Upper lobe of left lung (tissue), 6 donors: Measurements from ENCODE around the gene S1PR3. TPM values are rescaled to one million over a fixed set of nuclear protein-coding genes. Genes with fewer than 3 reads are reported as not detected.

Experiments used
- ATAC-seq, 2 donors: fragments of 200-7000 bp; cut with Tn5 transposase; one replicate each; pipeline ENCODE4 v1.9.1; 2022; ENCODE audit warnings: mild to moderate bottlenecking in 2 of 2, moderate library complexity in 2 of 2; ENCODE audit not compliant: low FRiP score in 2 of 2
- DNase-seq, 2 donors: peaks; one replicate each; pipeline ENCODE4 v3.0.0-alpha.2; 2019 to 2020
- H3K27ac ChIP-seq, 4 donors: fragments of 200-600 bp; sonication (generic); one replicate each; pipeline ENCODE4 v1.5.1; 2016 to 2019
- H3K27me3 ChIP-seq, 4 donors: fragments of 200-600 bp; sonication (generic); one replicate each; pipeline ENCODE4 v1.5.1; 2017 to 2019
- H3K36me3 ChIP-seq, 4 donors: fragments of 200-600 bp; sonication (generic); one replicate each; pipeline ENCODE4 v1.5.1; 2016 to 2019
- H3K4me1 ChIP-seq, 4 donors: fragments of 200-600 bp; sonication (generic); one replicate each; pipeline ENCODE4 v1.5.1; 2018 to 2019
- H3K4me3 ChIP-seq, 4 donors: fragments of 200-600 bp; sonication (generic); one replicate each; pipeline ENCODE4 v1.5.1; 2017 to 2019; ENCODE audit warnings: mild to moderate bottlenecking in 2 of 4, moderate library complexity in 1 of 4
- H3K9me3 ChIP-seq, 4 donors: fragments of 200-600 bp; sonication (generic); one replicate each; pipeline ENCODE4 v1.5.1; 2018 to 2019
- CTCF ChIP-seq, 6 experiments: fragments of 450-650 bp in 4 of 6; fragments of 200-600 bp in 2 of 6; sonication (generic) in 2 of 6; IDR thresholded peaks; one replicate each; pipeline ENCODE4 v1.5.1; 2016 to 2019; ENCODE audit warnings: antibody characterized with exemption in 6 of 6
- EP300 ChIP-seq, 4 donors: sonication (generic); formaldehyde crosslinking; IDR thresholded peaks; one replicate each; pipeline ENCODE4 v1.5.1; 2017; ENCODE audit warnings: antibody characterized with exemption in 4 of 4, control low read depth in 2 of 4
- POLR2A ChIP-seq, 4 donors: fragments of 450-650 bp; IDR thresholded peaks; one replicate each; pipeline ENCODE4 v1.5.1; 2016 to 2017; ENCODE audit warnings: antibody characterized with exemption in 4 of 4, mild to moderate bottlenecking in 2 of 4
- POLR2AphosphoS5 ChIP-seq, 2 donors: sonication (generic); formaldehyde crosslinking; IDR thresholded peaks; one replicate each; pipeline ENCODE4 v1.5.1; 2017; ENCODE audit warnings: antibody characterized with exemption in 2 of 2
- WGBS, 2 donors: methylation state at CpG; one replicate each; pipeline ENCODE4 v1.1.5; 2017 to 2018; 5-methylcytosine and 5-hydroxymethylcytosine counted together
- total RNA-seq, 6 donors: library from RNA; depleted of rRNA in 4 of 6; stranded (reverse); fragments of >200 nt in 4 of 6; gene quantifications; one replicate each; pipeline versions ENCODE4 v1.1.0 to v1.2.1, GENCODE V29; 2016 to 2021
- donor health status: DM: no; HTN: no; CAD: no; lungs with moderate emphysema.
- donor health status: DM: no; HTN: yes; CAD: no; lungs with severe emphysema.

The S1PR3 gene
- total RNA-seq, 6 donors from 2014 or later = 3.3 to 13.6 (median 5.4) TPM

- DNase-seq (no peak), ATAC-seq (no peak)
- H3K27me3 ChIP-seq = no peaks in the 10 kb centered on the region
- no peaks in the 10 kb centered on the region for H3K36me3 ChIP-seq
- WGBS, 2 donors = 89% methylated on average over 11 of the region's 11 CpGs
- no peak overlapping the region for H3K27ac ChIP-seq
- H3K9me3 ChIP-seq = no peaks in the 10 kb centered on the region
- no peaks in the 10 kb centered on the region for H3K4me1 ChIP-seq
- TF ChIP-seq CTCF (IDR thresholded peaks at IDR 0.05) (no peak), POLR2AphosphoS5 (IDR thresholded peaks at IDR 0.05) (no peak), POLR2A (IDR thresholded peaks at IDR 0.05) (no peak), EP300 (IDR thresholded peaks at IDR 0.05) (no peak)
- no peak overlapping the region for H3K4me3 ChIP-seq
Observed at GRCh38 chr9:89048616-89049015, 57.3 kb downstream of the S1PR3 start.

DNA sequence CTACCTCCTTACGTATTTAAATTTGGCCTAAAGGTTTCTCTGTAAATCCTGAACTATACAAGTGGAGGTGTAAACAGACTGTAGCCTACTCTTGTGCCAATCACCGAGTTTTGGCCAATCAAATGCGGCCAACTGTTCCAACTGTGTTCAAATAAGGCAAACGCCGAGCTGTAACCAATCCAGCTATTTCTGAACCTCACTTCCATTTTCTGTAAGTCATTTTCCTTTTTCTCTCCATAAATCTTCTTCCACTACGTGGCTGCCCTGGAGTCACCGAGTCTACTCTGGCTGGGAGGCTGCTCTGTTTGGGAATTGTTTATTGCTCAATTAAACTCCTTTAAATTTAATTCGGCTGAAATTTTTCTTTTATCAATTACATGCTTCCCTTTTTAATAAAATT lies 58.4 kb downstream of the S1PR3 start:
- ATAC-seq (no peak), DNase-seq (no peak)
- Histone ChIP-seq H3K4me1 (no peaks in the 10 kb centered on the region), H3K4me3 (no peak overlapping the region), H3K27me3 (no peaks in the 10 kb centered on the region), H3K9me3 (no peaks in the 10 kb centered on the region), H3K36me3 (no peaks in the 10 kb centered on the region), H3K27ac (no peak overlapping the region)
- no peak for TF ChIP-seq POLR2AphosphoS5 (IDR thresholded peaks at IDR 0.05)
- TF ChIP-seq POLR2A (IDR thresholded peaks at IDR 0.05) = no peak
- TF ChIP-seq EP300 (IDR thresholded peaks at IDR 0.05) = no peak
- TF ChIP-seq CTCF (IDR thresholded peaks at IDR 0.05) = no peak
- WGBS, 2 donors = 85 to 87% methylated on average over 8 of the region's 8 CpGs

- H3K9me3 ChIP-seq = no peaks in the 10 kb centered on the region
- H3K36me3 ChIP-seq = no peaks in the 10 kb centered on the region
- H3K4me3 ChIP-seq = no peak overlapping the region
- TF ChIP-seq CTCF (IDR thresholded peaks at IDR 0.05) (no peak), POLR2A (IDR thresholded peaks at IDR 0.05) (no peak), EP300 (IDR thresholded peaks at IDR 0.05) (no peak), POLR2AphosphoS5 (IDR thresholded peaks at IDR 0.05) (no peak)
- 90 to 91% methylated on average over 12 of the region's 12 CpGs for WGBS, 2 donors
- no peaks in the 10 kb centered on the region for H3K27me3 ChIP-seq
- no peak overlapping the region for H3K27ac ChIP-seq
- H3K4me1 ChIP-seq = no peaks in the 10 kb centered on the region
- no peak for DNase-seq
- ATAC-seq = no peak
Observed at GRCh38 chr9:89051421-89052025, 60.3 kb downstream of the S1PR3 start.

- Histone ChIP-seq H3K4me3 (no peak overlapping the region), H3K27me3 (no peaks in the 10 kb centered on the region), H3K9me3 (no peaks in the 10 kb centered on the region), H3K27ac (no peak overlapping the region), H3K4me1 (no peaks in the 10 kb centered on the region), H3K36me3 (no peaks in the 10 kb centered on the region)
- ATAC-seq = no peak
- no peak for TF ChIP-seq EP300 (IDR thresholded peaks at IDR 0.05)
- no peak for TF ChIP-seq CTCF (IDR thresholded peaks at IDR 0.05)
- TF ChIP-seq POLR2AphosphoS5 (IDR thresholded peaks at IDR 0.05) = no peak
- no peak for TF ChIP-seq POLR2A (IDR thresholded peaks at IDR 0.05)
- 87 to 91% methylated on average over 4 to 6 of the region's 6 CpGs for WGBS, 2 donors
- no peak for DNase-seq
Observed at GRCh38 chr9:89052470-89053097, 61.3 kb downstream of the S1PR3 start.

GRCh38 chr9:89053301-89053700 lies 62.0 kb downstream of the S1PR3 start:
- Histone ChIP-seq H3K4me1 (no peaks in the 10 kb centered on the region), H3K4me3 (no peak overlapping the region), H3K9me3 (no peaks in the 10 kb centered on the region), H3K36me3 (no peaks in the 10 kb centered on the region), H3K27me3 (no peaks in the 10 kb centered on the region), H3K27ac (no peak overlapping the region)
- TF ChIP-seq POLR2A (IDR thresholded peaks at IDR 0.05) (no peak), EP300 (IDR thresholded peaks at IDR 0.05) (no peak), CTCF (IDR thresholded peaks at IDR 0.05) (no peak), POLR2AphosphoS5 (IDR thresholded peaks at IDR 0.05) (no peak)
- WGBS, 2 donors = 86 to 92% methylated on average over 2 to 5 of the region's 5 CpGs
- ATAC-seq (peak; percentile 12 to 16), DNase-seq (no peak)
